ENCODE data around the gene JMJD1C.

GRCh38 chr10:63477927-63478326, 12.2 kb upstream of the JMJD1C start:
- TF ChIP-seq CTCF (IDR thresholded peaks at IDR 0.05): no peak
- TF ChIP-seq POLR2A (IDR thresholded peaks at IDR 0.05): no peak
